Gastrocnemius medialis (tissue), 4 donors: ENCODE data around the gene MOXD1. TPM values are rescaled to one million over a fixed set of nuclear protein-coding genes. Genes with fewer than 3 reads are reported as not detected.
"Not testable (repeated sequence)": the region's sequence is repeated elsewhere in the genome, so short reads cannot be mapped to it uniquely, and the experiment has no call there.

ENCODE experiments used
- ATAC-seq, 2 donors: fragments of 150-250 bp; one replicate each; pipeline ENCODE4 v1.9.1; 2016
- DNase-seq, 2 donors: peaks; one replicate each; pipeline ENCODE4 v3.0.0-alpha.2; 2019
- H3K27ac ChIP-seq, 4 donors: fragments of 200-600 bp; sonication (generic); 1 replicate in 1 of 4; 2 replicates in 3 of 4; pipeline ENCODE4 v1.5.1; 2016 to 2018; ENCODE audit warnings: mild to moderate bottlenecking in 2 of 4, moderate library complexity in 1 of 4
- H3K27me3 ChIP-seq, 3 donors: fragments of 200-600 bp; sonication (generic) in 2 of 3; 1 replicate in 1 of 3; 2 replicates in 2 of 3; pipeline versions ENCODE4 v1.5.1 to v1.6.0; 2016 to 2019; ENCODE audit warnings: mild to moderate bottlenecking in 1 of 3, moderate library complexity in 1 of 3
- H3K36me3 ChIP-seq, 2 donors: fragments of 200-600 bp; sonication (generic) in 1 of 2; one replicate each; pipeline ENCODE4 v1.5.1; 2017 to 2018
- H3K4me1 ChIP-seq, 2 donors: fragments of 200-600 bp; sonication (generic) in 1 of 2; one replicate each; pipeline ENCODE4 v1.5.1; 2016 to 2017; ENCODE audit warnings: mild to moderate bottlenecking in 2 of 2
- H3K4me3 ChIP-seq, 4 donors: fragments of 200-600 bp; sonication (generic) in 3 of 4; 1 replicate in 1 of 4; 2 replicates in 3 of 4; pipeline ENCODE4 v1.5.1; 2016 to 2019; ENCODE audit warnings: mild to moderate bottlenecking in 2 of 4
- H3K9me3 ChIP-seq, 3 donors: fragments of 200-600 bp; sonication (generic) in 2 of 3; 1 replicate in 1 of 3; 2 replicates in 2 of 3; pipeline ENCODE4 v1.5.1; 2016 to 2019
- CTCF ChIP-seq, 5 experiments: fragments of 450-650 bp in 3 of 5; fragments of 200-600 bp in 2 of 5; sonication (generic) in 2 of 5; IDR thresholded peaks in 4 of 5; conservative IDR thresholded peaks in 1 of 5; 1 replicate in 4 of 5; 2 replicates in 1 of 5; pipeline ENCODE4 v1.5.1; 2016 to 2019; ENCODE audit warnings: antibody characterized with exemption in 5 of 5, mild to moderate bottlenecking in 3 of 5, moderate library complexity in 3 of 5
- POLR2A ChIP-seq, 2 donors: fragments of 450-650 bp; IDR thresholded peaks; one replicate each; pipeline ENCODE4 v1.6.1; 2017; ENCODE audit warnings: antibody characterized with exemption in 2 of 2, mild to moderate bottlenecking in 2 of 2, moderate library complexity in 2 of 2
- in situ Hi-C, 4 donors: fragments of 200-750 bp; cut with MboI; loops; one replicate each; pipeline versions ENCODE4 v1.15.0 to v1.8.0; 2017; ENCODE audit warnings: low sequenced_read_pairs in 4 of 4
- intact Hi-C: fragments of 100-400 bp; cut with DNase I; formaldehyde crosslinking; loops from one replicate; pipeline ENCODE4 v1.15.1; 2023; ENCODE audit warnings: low total_unique reads
- total RNA-seq, 4 donors: library from RNA; depleted of rRNA; stranded (reverse); fragments of >200 nt; gene quantifications; one replicate each; pipeline versions ENCODE4 v1.1.0 to v1.2.3, GENCODE V29; 2016

Gene MOXD1
- total RNA-seq, 4 donors from 2014 or later, result 0.62 to 0.69 (median 0.66) TPM; not detected in 1

GRCh38 chr6:132270726-132271402 lies 130.4 kb downstream of the MOXD1 start:
- in situ Hi-C loops, result loop anchor here in 1 of 4 donors (10.0 kb wide), 1 partner anchor 214 kb away; no protein-coding TSS in a partner anchor

GRCh38 chr6:132268666-132269065 lies 132.6 kb downstream of the MOXD1 start:
- H3K27ac ChIP-seq, in situ Hi-C loops, intact Hi-C loops: not testable (repeated sequence)

More at GRCh38 chr6:132270726-132271402, 130.4 kb downstream of the MOXD1 start:
- no peak for ATAC-seq
- Histone ChIP-seq H3K36me3 (no peaks in the 10 kb centered on the region), H3K27ac (no peak overlapping the region), H3K27me3 (no peaks in the 10 kb centered on the region), H3K4me3 (no peak overlapping the region), H3K4me1 (no peaks in the 10 kb centered on the region), H3K9me3 (no peaks in the 10 kb centered on the region)
- intact Hi-C loops, result no loop called here
- DNase-seq, result no peak
- TF ChIP-seq POLR2A (IDR thresholded peaks at IDR 0.05) (no peak), CTCF (IDR thresholded peaks at IDR 0.05 in 4 of 5, conservative IDR thresholded peaks at IDR 0.05 in 1 of 5) (no peak)

GRCh38 chr6:132268209-132268608 lies 133.1 kb downstream of the MOXD1 start:
- Histone ChIP-seq H3K9me3 (no peaks in the 10 kb centered on the region), H3K36me3 (no peaks in the 10 kb centered on the region), H3K27me3 (no peaks in the 10 kb centered on the region), H3K4me3 (no peak overlapping the region), H3K27ac (no peak overlapping the region), H3K4me1 (no peaks in the 10 kb centered on the region)
- DNase-seq, result no peak
- no peak for ATAC-seq
- TF ChIP-seq POLR2A (IDR thresholded peaks at IDR 0.05) (no peak), CTCF (IDR thresholded peaks at IDR 0.05 in 4 of 5, conservative IDR thresholded peaks at IDR 0.05 in 1 of 5) (no peak)
- intact Hi-C loops (no loop called here), in situ Hi-C loops (no loop called here)

More at GRCh38 chr6:132268666-132269065, 132.6 kb downstream of the MOXD1 start:
- not testable (repeated sequence) for H3K36me3 ChIP-seq, H3K27me3 ChIP-seq, H3K4me3 ChIP-seq, ATAC-seq, H3K4me1 ChIP-seq, DNase-seq, H3K9me3 ChIP-seq

GRCh38 chr6:132265451-132266097 lies 135.7 kb downstream of the MOXD1 start:
- no peak overlapping the region for H3K4me3 ChIP-seq
- intact Hi-C loops (no loop called here), in situ Hi-C loops (no loop called here)
- no peaks in the 10 kb centered on the region for H3K36me3 ChIP-seq
- TF ChIP-seq CTCF (IDR thresholded peaks at IDR 0.05 in 4 of 5, conservative IDR thresholded peaks at IDR 0.05 in 1 of 5), result no peak
- no peak for TF ChIP-seq POLR2A (IDR thresholded peaks at IDR 0.05)
- no peaks in the 10 kb centered on the region for H3K27me3 ChIP-seq
- no peaks in the 10 kb centered on the region for H3K9me3 ChIP-seq
- H3K4me1 ChIP-seq, result peaks cover 4% of the 10 kb centered on the region in 2 donors
- no peak overlapping the region for H3K27ac ChIP-seq
- ATAC-seq (no peak), DNase-seq (no peak)

- no peak for TF ChIP-seq POLR2A (IDR thresholded peaks at IDR 0.05)
- TF ChIP-seq CTCF (IDR thresholded peaks at IDR 0.05 in 4 of 5, conservative IDR thresholded peaks at IDR 0.05 in 1 of 5), result no peak
- in situ Hi-C loops (no loop called here), intact Hi-C loops (no loop called here)
- no peaks in the 10 kb centered on the region for H3K36me3 ChIP-seq
- DNase-seq, result no peak
- no peak overlapping the region for H3K27ac ChIP-seq
- no peaks in the 10 kb centered on the region for H3K9me3 ChIP-seq
- no peaks in the 10 kb centered on the region for H3K27me3 ChIP-seq
- no peak overlapping the region for H3K4me3 ChIP-seq
- peaks cover 4% of the 10 kb centered on the region in 2 donors for H3K4me1 ChIP-seq
- ATAC-seq, result no peak
Measured at GRCh38 chr6:132264021-132264500, 137.2 kb downstream of the MOXD1 start.
